Endothelial cell of umbilical vein (primary cell): ENCODE data around the gene NR4A3. TPM values are rescaled to one million over a fixed set of nuclear protein-coding genes. Genes with fewer than 3 reads are reported as not detected.
"Not testable (repeated sequence)": the region's sequence is repeated elsewhere in the genome, so short reads cannot be mapped to it uniquely, and the experiment has no call there.

Experiments
- BruUV-seq: library from RNA; stranded (reverse); fragments of 400-500 nt; replicated peaks from 2 replicates; lab custom pipeline; 2021; lab: Mats Ljungman, UMichigan
- CTCF ChIA-PET: fragments of 300-600, 350-600 bp; sonication (Branson Sonifier 250); formaldehyde crosslinking; loops from one replicate; lab custom pipeline; 2021; ENCODE audit warnings: antibody characterized with exemption, inconsistent platforms; lab: Charles Lee
- POLR2A ChIA-PET: fragments of 300-600, 350-600 bp; sonication (Branson Sonifier 250); formaldehyde crosslinking; loops from one replicate; lab custom pipeline; 2021; ENCODE audit warnings: antibody characterized with exemption, inconsistent platforms; lab: Charles Lee
- DNase-seq: peaks from one replicate; pipeline ENCODE4 v3.0.0-alpha.2; 2011; ENCODE audit warnings: low read depth, low spot score
- FAIRE-seq: peaks from 2 replicates; lab custom pipeline; 2011; peaks lifted over from hg19 to GRCh38; lab: Jason Lieb, UNC
- H2AFZ ChIP-seq: 2 replicates; pipeline ENCODE4 v1.6.0; 2012; ENCODE audit warnings: low read depth, low read length, control low read depth, inconsistent platforms
- H3K27ac ChIP-seq: 2 replicates; pipeline ENCODE4 v1.5.1; 2011; ENCODE audit warnings: low read depth, mild to moderate bottlenecking, control low read depth, low read length, moderate library complexity; ENCODE audit not compliant: insufficient read depth
- H3K27me3 ChIP-seq, 2 experiments: 2 replicates each; pipeline versions ENCODE4 v1.6.0 to v1.6.1; 2011; ENCODE audit warnings: low read length in 2 of 2, mixed read lengths in 1 of 2; ENCODE audit not compliant: control insufficient read depth in 2 of 2, insufficient read depth in 2 of 2
- H3K36me3 ChIP-seq, 2 experiments: 2 replicates in 1 of 2; 3 replicates in 1 of 2; pipeline ENCODE4 v1.5.1; 2011; ENCODE audit warnings: low read length in 2 of 2, mild to moderate bottlenecking in 1 of 2, moderate library complexity in 1 of 2; ENCODE audit not compliant: control insufficient read depth in 2 of 2, insufficient read depth in 2 of 2; ENCODE audit errors: extremely low read depth in 1 of 2
- H3K4me1 ChIP-seq: 3 replicates; pipeline ENCODE4 v1.5.1; 2011; ENCODE audit warnings: mild to moderate bottlenecking, low read length; ENCODE audit not compliant: control insufficient read depth, insufficient read depth; ENCODE audit errors: extremely low read depth
- H3K4me2 ChIP-seq: 2 replicates; pipeline ENCODE4 v1.6.1; 2011; ENCODE audit warnings: low read length, control low read depth, mixed read lengths; ENCODE audit not compliant: insufficient read depth
- H3K4me3 ChIP-seq, 3 experiments: fragments of 200-600 bp in 1 of 3; sonication (generic), shearing (Covaris generic) in 1 of 3; replicated peaks in 1 of 3; 2 replicates each; pipeline ENCODE4 v1.5.1; 2011 to 2016; ENCODE audit warnings: control low read depth in 3 of 3, low read length in 3 of 3, mild to moderate bottlenecking in 2 of 3, inconsistent platforms in 1 of 3, low read depth in 1 of 3, moderate library complexity in 1 of 3; ENCODE audit not compliant: insufficient read depth in 1 of 3
- H3K79me2 ChIP-seq: 2 replicates; pipeline ENCODE4 v1.6.0; 2012; ENCODE audit warnings: low read length, inconsistent platforms; ENCODE audit not compliant: control insufficient read depth, insufficient read depth
- H3K9ac ChIP-seq: replicated peaks from 2 replicates; pipeline ENCODE3; 2011; ENCODE audit warnings: low read length, control low read depth; ENCODE audit not compliant: insufficient read depth; ENCODE audit errors: extremely low read depth
- H3K9me1 ChIP-seq: replicated peaks from 3 replicates; pipeline ENCODE4 v1.6.0; 2011; ENCODE audit warnings: mild to moderate bottlenecking, low read length; ENCODE audit not compliant: control insufficient read depth, insufficient read depth; ENCODE audit errors: extremely low read depth
- H3K9me3 ChIP-seq: replicated peaks from 2 replicates; pipeline ENCODE4 v1.5.1; 2012; ENCODE audit warnings: low read length, inconsistent platforms; ENCODE audit not compliant: control insufficient read depth, insufficient read depth
- H4K20me1 ChIP-seq: replicated peaks from 2 replicates; pipeline ENCODE3; 2011; ENCODE audit warnings: mild to moderate bottlenecking, low read length; ENCODE audit not compliant: control insufficient read depth, insufficient read depth; ENCODE audit errors: extremely low read depth
- CTCF ChIP-seq, 2 donors: IDR thresholded peaks; 1 replicate in 1 of 2; 2 replicates in 1 of 2; pipeline ENCODE4 v1.5.1; 2011; ENCODE audit warnings: low read length in 2 of 2, mild to moderate bottlenecking in 2 of 2, moderate library complexity in 2 of 2, control low read depth in 1 of 2, inconsistent platforms in 1 of 2, low read depth in 1 of 2; ENCODE audit not compliant: insufficient read depth in 1 of 2; ENCODE audit errors: extremely low read depth in 1 of 2
- EZH2 ChIP-seq: IDR thresholded peaks from 2 replicates; pipeline ENCODE4 v1.6.1; 2012; ENCODE audit warnings: borderline replicate concordance, low read depth, mild to moderate bottlenecking, moderate library complexity, low read length, inconsistent platforms; ENCODE audit not compliant: severe bottlenecking
- FOS ChIP-seq: IDR thresholded peaks from 2 replicates; pipeline ENCODE4 v1.6.1; 2011; ENCODE audit warnings: mild to moderate bottlenecking, low read length, moderate library complexity, borderline replicate concordance; ENCODE audit not compliant: insufficient read depth
- GATA2 ChIP-seq: IDR thresholded peaks from 2 replicates; pipeline ENCODE4 v1.7.0; 2011; ENCODE audit warnings: low read depth, mild to moderate bottlenecking, moderate library complexity, mixed read lengths, low read length; ENCODE audit not compliant: insufficient read length, insufficient read depth
- JUN ChIP-seq: IDR thresholded peaks from 2 replicates; pipeline ENCODE4 v1.6.1; 2011; ENCODE audit warnings: borderline replicate concordance, low read depth; ENCODE audit not compliant: insufficient read length, insufficient read depth
- MAX ChIP-seq: IDR thresholded peaks from 2 replicates; pipeline ENCODE4 v1.6.1; 2011; ENCODE audit not compliant: insufficient read depth, insufficient read length
- MYC ChIP-seq: IDR thresholded peaks from one replicate; pipeline ENCODE4 v1.6.1; 2011; ENCODE audit warnings: mild to moderate bottlenecking, low read depth, low read length
- POLR2A ChIP-seq: IDR thresholded peaks from 2 replicates; pipeline ENCODE4 v1.6.1; 2012; ENCODE audit warnings: low read depth, mild to moderate bottlenecking, control low read depth, low read length
- POLR2AphosphoS5 ChIP-seq: IDR thresholded peaks from 2 replicates; pipeline ENCODE4 v1.6.1; 2012; ENCODE audit warnings: low read depth, mild to moderate bottlenecking, control low read depth, low read length, moderate library complexity; ENCODE audit not compliant: insufficient read depth
- dilution Hi-C: fragments of 300-500 bp; cut with MboI; formaldehyde crosslinking; loops from one replicate; pipeline ENCODE4 v1.15.0; 2019; ENCODE audit warnings: low sequenced_read_pairs; ENCODE audit not compliant: extremely low pct_ligation_motif_present
- intact Hi-C: fragments of 100-400 bp; cut with micrococcal nuclease; formaldehyde crosslinking; loops from one replicate; pipeline ENCODE4 v1.10.0; 2022
- polyA plus RNA-seq, 4 experiments: library from polyadenylated mRNA; depleted of rRNA in 3 of 4; stranded (reverse) in 3 of 4; unstranded in 1 of 4; fragments of >200 nt; gene quantifications; 2 replicates each; pipeline versions ENCODE4 v1.2.1 to v1.2.3, GENCODE V29; 2011 to 2012; ENCODE audit warnings: missing spikeins in 1 of 4
- total RNA-seq: library from RNA; stranded (reverse); gene quantifications from 2 replicates; pipeline ENCODE4 v1.2.3, GENCODE V29; 2021

Gene NR4A3
- total and polyA plus RNA-seq, 2 donors (not counting 3 experiments of a cell fraction or from before 2014, with no cell fraction given), result 0.11 to 0.22 TPM

- H3K79me2 ChIP-seq, H3K4me3 ChIP-seq, H3K9me3 ChIP-seq, H4K20me1 ChIP-seq, H3K9me1 ChIP-seq, H2AFZ ChIP-seq, H3K36me3 ChIP-seq, H3K9ac ChIP-seq, H3K4me1 ChIP-seq, DNase-seq, FAIRE-seq, BruUV-seq, POLR2A ChIA-PET, H3K4me2 ChIP-seq, H3K27me3 ChIP-seq, dilution Hi-C loops, H3K27ac ChIP-seq, intact Hi-C loops: not testable (repeated sequence)
- CTCF ChIA-PET, result interaction anchor here (1.0 kb wide), 1 partner anchor 10 kb away, joined by 3 read pairs; no protein-coding TSS in a partner anchor
These were observed 35.9 kb downstream of the NR4A3 start for GRCh38 chr9:99857576-99857975.

GRCh38 chr9:99858087-99858486, 36.4 kb downstream of the NR4A3 start:
- no peak overlapping the region for H3K4me3 ChIP-seq
- no peak overlapping the region for H3K4me2 ChIP-seq
- peaks cover under 1 to 4% of the 10 kb centered on the region in 2 experiments for H3K27me3 ChIP-seq
- H3K36me3 ChIP-seq, result no peaks in the 10 kb centered on the region
- intact Hi-C loops (no loop called here), dilution Hi-C loops (no loop called here)
- H3K79me2 ChIP-seq, result no peaks in the 10 kb centered on the region
- no peaks in the 10 kb centered on the region for H3K9me3 ChIP-seq
- H3K27ac ChIP-seq, result no peak overlapping the region
- POLR2A ChIA-PET, result no interaction called here
- H3K4me1 ChIP-seq, result no peaks in the 10 kb centered on the region
- DNase-seq, result no peak
- H3K9ac ChIP-seq, result no peak overlapping the region
- CTCF ChIA-PET, result interaction anchor here (1.0 kb wide), 1 partner anchor 10 kb away, joined by 3 read pairs; no protein-coding TSS in a partner anchor
- no peaks in the 10 kb centered on the region for H3K9me1 ChIP-seq
- no peak for TF ChIP-seq MAX
- TF ChIP-seq CTCF (IDR thresholded peaks at IDR 0.05; ENCODE audit: extremely low read depth in 1 of 2, insufficient read depth in 1 of 2, low read depth in 1 of 2, low read length in 2 of 2), result no peak
- no peak for TF ChIP-seq EZH2
- no peak for TF ChIP-seq POLR2AphosphoS5
- TF ChIP-seq POLR2A, result no peak
- no peak for TF ChIP-seq GATA2
- TF ChIP-seq FOS, result no peak
- no peak for TF ChIP-seq JUN
- no peak for TF ChIP-seq MYC
- no TSS peak for BruUV-seq
- no peaks in the 10 kb centered on the region for H4K20me1 ChIP-seq
- H2AFZ ChIP-seq, result no peak overlapping the region
- FAIRE-seq, result no peak
